Middle frontal gyrus (tissue), 1 donor: Measurements from ENCODE around the gene DAPK1.

Source experiments
- DNase-seq: peaks from one replicate; pipeline ENCODE4 v3.0.0-alpha.2; 2015; ENCODE audit warnings: low spot score; ENCODE audit errors: extremely low spot score

The DAPK1 gene

DNA sequence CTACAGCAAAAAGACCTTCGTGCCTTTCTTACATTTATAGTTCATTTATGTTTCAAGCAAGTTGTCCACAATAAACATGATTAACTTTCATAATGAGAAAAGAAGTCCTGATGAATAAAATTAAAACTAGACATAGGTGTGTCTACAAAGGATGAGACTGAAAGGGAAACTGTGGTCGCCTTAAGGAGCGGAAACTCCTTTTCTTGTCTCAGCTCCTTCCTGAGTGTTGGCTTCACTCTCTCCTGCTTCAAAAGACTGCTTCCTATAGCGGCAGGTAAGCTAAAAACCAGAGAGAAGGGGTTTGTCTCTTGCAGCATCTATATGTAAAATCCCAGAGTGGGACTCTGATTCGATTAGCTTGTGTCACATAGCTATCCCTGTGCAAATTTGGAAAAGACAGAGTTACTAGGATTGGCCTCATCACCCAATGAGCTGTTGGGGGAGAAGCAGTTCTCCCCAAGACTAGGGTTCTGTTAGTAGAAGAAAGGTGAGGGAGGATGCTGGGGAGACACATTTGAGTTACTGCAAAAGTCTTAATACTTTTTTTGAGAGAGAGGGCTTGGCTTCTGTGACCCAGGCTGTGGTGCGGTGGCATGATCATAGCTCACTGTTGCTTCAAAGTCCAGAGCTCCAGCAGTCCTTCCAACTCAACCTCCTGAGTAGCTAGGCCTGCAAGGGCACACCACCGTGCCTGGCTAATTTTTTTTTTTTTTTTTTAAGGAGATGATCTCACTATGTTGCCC is 211.5 kb downstream of the DAPK1 start:
- DNase-seq, result no peak

- DNase-seq, result no peak
Observed at GRCh38 chr9:87710443-87710842, 212.8 kb downstream of the DAPK1 start.

- DNase-seq, result no peak
Observed at GRCh38 chr9:87711857-87712800, 214.5 kb downstream of the DAPK1 start.

DNA sequence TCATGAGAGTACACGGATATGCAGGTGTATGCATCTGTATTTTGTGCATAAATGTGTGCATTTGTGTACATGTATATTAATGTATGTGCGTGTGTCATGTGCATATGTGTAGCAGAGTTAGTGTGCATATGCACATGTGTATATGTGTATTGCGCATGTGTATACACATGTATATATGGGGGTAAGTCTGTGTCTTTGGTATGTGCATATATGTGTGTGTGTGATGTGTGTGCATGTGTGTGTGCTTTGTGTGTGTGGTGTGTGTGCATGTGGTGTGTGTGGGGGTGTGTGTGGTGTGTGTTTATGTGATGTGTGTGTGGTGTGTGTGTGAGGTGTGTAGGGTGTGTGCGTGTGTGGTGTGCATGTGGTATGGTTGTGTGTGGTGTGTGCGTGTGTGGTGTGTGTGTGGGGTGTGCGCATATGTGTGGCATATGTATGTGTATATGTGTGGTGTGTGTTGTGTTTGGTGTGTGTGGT is 215.2 kb downstream of the DAPK1 start:
- DNase-seq, result no peak

GRCh38 chr9:87713278-87713987 is 215.8 kb downstream of the DAPK1 start:
- no peak for DNase-seq

- DNase-seq, result no peak
Observed at GRCh38 chr9:87713988-87714330, 216.3 kb downstream of the DAPK1 start.

- no peak for DNase-seq
Observed at GRCh38 chr9:87714819-87715218, 217.2 kb downstream of the DAPK1 start.

DNA sequence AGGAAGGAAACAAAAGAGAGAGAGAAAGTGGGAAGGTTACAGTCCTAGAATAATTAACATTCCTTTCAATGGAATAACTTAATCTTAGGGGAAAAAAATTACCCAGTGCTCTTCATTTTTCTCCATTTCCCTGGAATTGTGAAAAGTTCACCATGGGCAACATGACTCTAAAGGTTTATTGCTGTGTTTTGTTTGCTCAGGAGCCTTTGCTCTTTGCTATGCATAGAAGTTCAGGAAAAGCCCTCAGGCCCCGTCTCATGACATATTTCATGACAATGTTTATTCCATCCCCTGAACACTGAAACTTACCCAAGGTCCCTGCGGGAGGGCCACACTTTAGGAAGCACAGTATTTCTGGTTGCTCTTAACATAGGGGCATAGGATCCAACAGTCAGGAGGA is 218.5 kb downstream of the DAPK1 start:
- DNase-seq, result no peak

GRCh38 chr9:87717456-87717855 is 219.8 kb downstream of the DAPK1 start:
- no peak for DNase-seq

DNA sequence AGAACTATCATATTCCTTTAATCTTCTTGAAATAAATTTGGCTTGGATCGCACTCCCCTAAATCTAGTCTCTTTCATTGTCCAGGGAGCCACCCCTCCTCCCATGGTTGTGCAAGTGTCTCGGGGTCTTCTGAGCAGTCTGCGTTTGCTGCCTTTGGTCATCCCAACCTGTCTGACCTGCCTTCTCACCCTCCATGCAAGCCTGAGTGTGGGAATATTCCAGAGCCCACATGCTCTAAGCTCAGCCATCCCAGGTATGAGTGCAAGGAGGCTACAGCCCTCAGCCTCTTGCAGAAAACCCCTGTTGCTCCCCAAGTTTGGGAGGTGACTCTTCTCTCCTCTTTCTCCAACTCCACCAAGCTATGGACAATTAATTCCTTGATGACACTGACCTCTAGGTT is 220.6 kb downstream of the DAPK1 start:
- DNase-seq, result no peak

DNA sequence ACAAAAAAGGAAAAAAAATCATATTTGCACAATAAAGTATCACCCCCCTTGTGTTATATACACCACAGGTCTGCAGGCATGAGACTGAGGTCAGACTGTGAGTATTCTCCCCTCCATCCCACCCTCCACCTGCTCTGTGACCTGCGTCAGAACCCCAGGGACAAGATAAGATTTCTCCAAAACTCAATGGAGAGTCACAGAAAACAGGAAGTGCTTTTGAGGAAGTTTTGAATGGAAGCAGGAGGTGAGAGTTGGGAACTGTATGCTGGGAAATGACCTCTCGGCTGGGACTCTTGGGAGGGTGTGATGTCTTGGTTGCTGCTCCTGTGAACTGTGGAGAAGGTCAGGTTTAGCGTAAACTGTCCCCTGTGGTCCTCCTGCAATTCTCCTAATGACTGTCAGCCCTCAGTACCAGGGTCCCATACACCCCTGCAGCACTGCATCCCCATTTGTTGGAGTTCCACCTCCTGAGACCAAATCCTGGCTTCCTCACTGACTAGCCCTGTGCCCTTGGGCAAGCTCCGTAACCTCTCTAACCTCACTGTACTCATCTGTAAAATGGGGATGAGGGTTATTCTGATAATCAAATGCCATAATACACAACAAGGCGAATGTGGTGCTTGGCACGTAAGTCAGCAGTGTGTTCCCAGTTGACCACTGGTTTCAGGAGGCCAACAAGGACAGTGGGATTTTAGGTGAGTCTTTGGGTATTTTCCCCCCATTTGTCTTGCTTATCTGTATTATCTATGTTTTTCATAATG is 221.4 kb downstream of the DAPK1 start:
- DNase-seq, result no peak

DNA sequence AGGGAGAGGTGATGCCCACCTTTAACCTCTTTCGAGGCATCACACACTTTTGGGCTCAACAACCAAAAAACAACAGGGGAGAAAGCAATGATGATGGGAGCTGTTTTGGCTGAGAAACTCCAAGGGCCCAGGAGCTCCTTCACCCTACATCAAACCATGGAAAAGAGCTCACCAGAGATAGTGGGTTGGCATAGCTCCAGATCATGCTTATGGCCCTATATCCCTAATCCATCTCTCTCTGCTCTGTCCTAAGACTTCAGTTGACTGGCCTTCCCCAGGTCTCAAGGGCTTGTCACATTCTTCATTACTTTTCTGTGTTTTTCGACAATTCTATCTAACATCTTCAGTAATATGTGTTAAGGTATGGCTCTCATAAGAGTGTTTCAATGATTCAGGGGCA is 222.5 kb downstream of the DAPK1 start:
- DNase-seq, result no peak

GRCh38 chr9:87722393-87723088 is 224.9 kb downstream of the DAPK1 start:
- no peak for DNase-seq

DNA sequence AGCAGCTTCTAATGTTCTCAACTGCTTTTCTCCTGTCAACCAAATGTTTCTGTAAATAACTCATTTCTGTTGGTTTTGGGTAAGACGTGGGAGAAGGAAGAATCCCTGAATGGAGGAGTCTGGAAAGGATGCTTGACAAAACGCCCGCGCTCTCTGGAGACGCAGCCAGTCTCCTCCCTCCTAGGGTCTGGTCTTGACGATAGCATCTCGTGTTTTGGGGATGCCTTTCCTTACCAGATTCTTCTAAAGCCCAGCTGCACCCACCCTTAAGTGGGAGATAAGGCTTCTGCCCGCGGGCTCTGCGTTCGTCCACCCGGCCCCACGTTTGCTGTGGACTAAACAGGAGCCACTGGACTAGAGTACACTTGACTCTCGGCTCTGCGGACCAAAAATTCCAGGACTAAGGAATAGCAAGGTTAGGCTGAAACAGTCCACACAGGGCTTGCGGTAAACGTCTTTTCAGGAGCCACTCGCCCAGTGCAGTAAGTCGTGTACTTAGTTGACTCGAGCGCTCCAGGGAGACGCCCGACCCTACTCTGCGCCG is 227.8 kb downstream of the DAPK1 start:
- peak; percentile 52 for DNase-seq

DNA sequence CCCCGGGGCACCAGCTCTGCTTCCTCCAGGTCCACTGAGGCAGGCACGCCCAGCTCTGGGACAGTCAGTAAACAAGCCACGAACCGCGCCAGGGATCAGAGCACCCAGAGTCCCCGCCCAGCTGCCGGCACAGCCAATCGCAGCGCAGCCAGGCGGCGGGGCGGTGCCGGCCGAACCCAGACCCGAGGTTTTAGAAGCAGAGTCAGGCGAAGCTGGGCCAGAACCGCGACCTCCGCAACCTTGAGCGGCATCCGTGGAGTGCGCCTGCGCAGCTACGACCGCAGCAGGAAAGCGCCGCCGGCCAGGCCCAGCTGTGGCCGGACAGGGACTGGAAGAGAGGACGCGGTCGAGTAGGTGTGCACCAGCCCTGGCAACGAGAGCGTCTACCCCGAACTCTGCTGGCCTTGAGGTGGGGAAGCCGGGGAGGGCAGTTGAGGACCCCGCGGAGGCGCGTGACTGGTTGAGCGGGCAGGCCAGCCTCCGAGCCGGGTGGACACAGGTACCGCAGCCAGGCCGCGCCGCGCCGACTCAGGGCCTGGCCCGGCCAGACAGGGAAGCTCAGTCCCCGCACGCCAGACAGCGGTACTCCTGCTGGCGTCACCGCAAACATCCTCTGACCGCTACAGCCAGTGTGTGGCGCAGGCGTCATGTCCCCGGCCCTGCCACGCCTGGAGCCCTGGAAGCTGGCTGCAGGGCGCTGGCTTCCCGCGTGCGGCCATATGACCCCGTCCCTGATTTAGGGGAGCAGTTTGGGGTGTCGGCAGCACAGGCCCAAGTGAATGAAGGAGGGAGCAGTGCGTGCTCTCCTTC is 228.4 kb downstream of the DAPK1 start, which contains the start of gene CTSL:
CTSL (plus strand) TSS at position 220 of the 810 bp plus-strand sequence. CDS start 1,485 bp downstream, outside the sequence.
- DNase-seq, result peak; percentile 95

DNA sequence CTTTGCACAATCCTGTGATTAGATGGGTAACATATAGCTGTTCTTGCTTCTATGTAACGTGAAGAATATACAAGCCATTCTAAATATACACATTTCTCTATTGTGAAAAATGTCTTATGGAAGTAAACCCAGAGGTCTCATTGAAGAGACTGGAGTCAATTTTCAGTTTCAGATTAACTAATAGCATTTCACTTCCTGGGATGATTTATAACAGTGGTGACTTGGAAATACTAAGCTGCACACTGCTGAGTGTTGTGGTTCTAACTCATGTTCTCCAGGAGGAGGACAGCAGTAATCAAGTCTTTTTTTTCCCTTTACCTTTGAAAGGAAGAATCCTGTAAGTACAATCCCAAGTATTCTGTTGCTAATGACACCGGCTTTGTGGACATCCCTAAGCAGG is 231.6 kb downstream of the DAPK1 start:
- no peak for DNase-seq

DNA sequence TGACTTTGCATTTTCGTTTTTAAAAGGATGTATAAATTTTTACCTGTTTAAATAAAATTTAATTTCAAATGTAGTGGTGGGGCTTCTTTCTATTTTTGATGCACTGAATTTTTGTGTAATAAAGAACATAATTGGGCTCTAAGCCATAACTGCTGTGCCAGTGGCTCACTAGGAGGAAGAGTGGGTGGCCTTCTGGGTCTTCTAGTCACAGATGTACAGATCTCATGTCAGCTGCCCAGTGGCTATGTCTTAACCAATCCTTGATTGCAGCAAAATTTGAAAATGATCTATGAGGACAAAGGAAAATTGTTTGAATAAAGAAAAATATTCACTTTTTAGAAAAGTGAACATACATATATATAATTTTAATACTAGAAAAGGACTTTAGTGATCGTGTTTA is 233.7 kb downstream of the DAPK1 start:
- DNase-seq, result no peak

GRCh38 chr9:87732344-87732743 is 234.7 kb downstream of the DAPK1 start:
- no peak for DNase-seq

DNA sequence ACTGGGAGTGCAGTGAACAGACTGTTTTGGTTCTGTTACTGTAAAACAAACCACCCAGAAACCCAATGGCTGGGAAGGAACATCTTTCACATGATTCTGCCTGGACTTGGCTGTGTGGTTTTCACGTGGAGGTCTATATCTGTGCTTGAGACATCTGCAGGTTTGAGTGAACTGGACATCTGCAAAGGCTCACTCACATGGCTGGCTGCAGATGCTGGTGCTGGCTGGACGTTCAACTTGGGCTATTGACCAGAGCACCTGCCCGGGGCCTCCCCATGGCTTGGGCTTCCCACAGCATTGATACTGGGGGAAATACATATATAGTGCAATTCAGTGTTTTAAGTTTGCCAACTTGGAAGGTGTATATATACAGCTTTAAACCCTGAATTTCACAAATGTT is 235.1 kb downstream of the DAPK1 start:
- no peak for DNase-seq
